DLD1 (cell line): ENCODE results near the gene RBFOX1.

Experiments used
- in situ Hi-C: cut with HindIII; loops from 2 replicates; pipeline ENCODE4 v1.10.0; 2017; ENCODE audit warnings: low sequenced_read_pairs

The RBFOX1 gene

GRCh38 chr16:7404217-7404616 lies 71.6 kb downstream of the RBFOX1 start:
- in situ Hi-C loops: no loop called here

DNA sequence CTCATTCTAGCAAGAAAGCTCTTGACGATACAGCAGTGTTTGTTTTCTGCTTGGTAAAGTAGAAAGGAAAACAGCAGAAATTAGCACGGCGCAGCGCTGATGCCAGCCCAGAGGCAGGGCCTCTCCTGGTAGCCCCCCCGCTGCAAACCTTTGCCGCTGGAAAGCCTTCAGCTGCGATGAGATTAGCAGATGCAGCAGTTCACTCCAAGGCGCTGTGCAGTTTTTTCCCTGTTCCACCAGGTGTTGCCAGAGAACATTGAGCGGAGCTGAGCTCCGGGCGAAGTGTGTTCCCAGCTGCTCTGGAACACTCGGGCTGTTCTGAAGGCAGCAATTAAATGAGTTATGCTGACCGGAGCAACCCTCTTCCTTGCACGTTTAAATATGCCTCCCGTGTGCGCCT lies 72.5 kb downstream of the RBFOX1 start:
- in situ Hi-C loops: no loop called here

DNA sequence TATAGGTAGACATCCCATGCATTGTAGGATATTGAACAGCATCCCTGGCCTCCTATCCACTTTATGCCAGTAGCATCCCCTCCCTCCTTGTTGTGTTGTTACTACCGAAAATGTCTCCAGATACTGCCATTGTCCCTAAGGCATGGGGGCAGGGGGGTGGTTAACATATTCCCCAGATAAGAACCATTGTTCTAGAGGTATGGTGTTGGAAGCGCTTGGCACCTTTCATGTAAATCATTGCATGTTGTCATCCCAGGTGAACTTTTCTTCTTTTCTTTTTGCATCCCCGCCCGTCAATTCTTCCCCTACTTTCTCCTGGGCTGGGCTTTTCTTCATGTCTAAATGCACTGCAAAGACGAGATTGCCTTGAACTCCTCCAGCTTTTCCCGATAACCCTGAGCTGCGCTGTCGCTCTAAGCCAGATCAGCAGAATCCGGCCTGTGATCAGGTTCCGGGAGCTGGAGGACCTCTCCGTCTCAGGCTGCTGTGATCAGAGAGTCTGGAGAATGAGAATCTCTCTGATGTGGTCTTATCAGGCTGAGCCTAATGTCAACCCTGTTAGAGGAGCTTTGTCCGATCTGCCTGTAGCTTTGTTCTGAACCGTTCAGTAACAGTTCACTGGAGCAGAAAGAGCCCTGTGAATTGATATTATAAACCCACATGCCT lies 76.2 kb downstream of the RBFOX1 start:
- in situ Hi-C loops: no loop called here

DNA sequence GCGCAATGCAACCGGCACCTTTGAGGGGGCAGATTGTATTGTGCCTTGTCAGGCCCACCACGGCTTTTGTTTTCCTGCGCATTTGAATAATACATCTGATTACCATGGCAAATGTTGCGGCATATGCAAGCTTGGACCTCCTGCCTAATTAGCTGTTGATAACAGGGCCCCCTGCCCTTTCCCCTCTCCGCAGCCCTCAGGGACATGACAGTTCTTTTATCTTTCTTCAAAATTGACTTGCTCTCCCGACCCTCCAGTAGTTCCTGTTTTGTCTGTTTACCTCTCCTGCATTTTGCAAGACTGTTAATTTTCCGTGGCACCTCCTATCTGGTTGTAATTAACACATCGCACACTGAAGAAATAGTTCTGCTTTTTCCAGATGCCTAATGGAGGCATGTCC lies 86.8 kb downstream of the RBFOX1 start:
- in situ Hi-C loops: no loop called here

DNA sequence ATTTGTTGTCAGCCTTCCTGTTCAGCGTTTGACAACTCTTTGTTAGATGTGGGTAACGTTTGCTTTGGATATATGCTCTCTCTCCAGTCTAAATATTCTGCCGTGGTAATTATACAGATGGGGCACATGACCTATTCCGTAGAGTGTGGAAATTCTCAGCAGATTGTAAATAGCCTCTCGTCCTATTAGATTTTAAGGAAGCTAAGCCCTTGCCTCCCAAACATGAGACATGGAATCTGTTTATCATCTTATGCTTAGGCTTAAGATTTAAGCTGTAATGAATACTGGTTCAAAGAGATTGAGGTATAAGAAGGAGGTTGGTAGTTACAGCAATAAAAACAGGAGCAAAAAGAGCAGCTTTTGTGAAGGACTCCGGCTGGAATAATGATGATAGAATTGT lies 87.4 kb downstream of the RBFOX1 start:
- in situ Hi-C loops: no loop called here

DNA sequence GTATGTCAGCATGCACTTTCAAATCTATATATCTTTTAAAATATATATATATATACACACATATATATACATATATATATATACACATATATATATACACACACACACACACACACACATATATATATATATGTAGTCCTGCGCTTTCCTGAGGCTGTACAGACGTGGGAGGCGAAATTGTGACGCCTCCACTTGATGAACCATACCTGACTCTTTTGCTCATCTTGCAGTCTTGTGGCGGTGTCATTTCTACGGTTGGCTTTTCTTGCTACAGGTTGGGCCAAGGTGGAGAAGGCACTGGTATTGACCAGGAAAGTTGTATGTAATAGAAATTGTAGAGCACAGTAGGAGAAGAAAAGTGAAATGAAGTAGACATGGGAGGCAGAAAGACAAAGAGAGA lies 88.2 kb downstream of the RBFOX1 start:
- in situ Hi-C loops: no loop called here

DNA sequence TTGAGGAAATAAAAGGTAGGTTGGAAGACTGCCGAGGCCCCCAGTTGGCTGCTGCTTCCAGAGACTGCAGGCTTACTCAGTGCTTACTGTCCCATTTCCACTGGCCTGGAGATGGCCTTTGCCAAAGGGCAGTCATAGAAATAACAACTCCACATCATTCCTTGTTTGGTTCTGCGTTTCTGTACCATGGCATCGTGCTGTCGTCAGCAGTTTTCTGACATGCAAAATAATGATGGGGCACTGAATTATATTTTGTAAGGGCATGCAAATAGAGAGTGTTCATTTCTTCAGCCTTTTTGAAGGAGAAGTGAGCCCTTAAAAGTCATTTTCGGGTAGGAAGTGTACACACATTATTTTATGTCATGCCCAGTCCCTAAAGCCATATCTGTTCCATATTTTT lies 88.9 kb downstream of the RBFOX1 start:
- in situ Hi-C loops: no loop called here

DNA sequence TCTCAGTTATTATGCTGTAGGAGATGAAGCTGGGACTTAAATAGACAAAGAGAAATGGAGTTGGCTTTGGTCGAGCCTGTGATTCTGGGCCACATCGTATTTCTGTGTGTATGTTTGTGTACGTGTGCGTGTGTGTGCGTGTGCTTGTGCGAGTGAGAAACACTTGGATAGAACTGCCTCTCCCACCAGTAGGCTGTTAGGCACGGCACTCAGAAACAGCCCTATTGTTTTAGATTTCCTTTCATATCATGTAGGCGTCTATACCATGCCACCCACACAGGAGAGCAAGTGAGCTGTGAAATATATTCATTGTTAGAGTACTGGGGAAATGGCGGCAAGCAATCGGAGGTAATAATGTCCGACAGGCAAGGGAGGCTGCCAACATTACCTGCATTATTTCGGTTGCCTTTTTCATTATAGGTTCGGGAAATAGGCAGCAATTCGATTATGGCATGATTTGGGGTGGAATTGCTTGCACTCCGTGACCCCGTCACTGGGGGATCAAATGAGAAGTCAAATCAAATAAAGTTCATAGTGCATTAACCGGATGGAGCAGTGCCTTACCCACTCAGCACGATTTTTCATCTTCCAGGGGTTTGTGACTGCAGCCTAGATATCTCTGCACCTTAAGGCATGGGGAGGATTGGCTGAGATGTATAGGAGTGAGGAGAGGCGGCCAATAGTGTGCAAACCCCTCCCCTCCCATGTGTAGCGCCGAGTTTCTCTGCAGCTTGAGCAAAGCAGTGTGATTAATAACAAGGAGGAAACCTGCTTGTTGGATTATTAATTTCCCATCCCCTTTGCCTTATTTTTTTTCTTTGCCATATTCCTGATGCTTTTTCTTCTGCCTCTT lies 89.6 kb downstream of the RBFOX1 start:
- in situ Hi-C loops: no loop called here

- in situ Hi-C loops: no loop called here
Observed at GRCh38 chr16:7423434-7424044, 90.9 kb downstream of the RBFOX1 start.

GRCh38 chr16:7426161-7426560 lies 93.5 kb downstream of the RBFOX1 start:
- in situ Hi-C loops: no loop called here

GRCh38 chr16:7431723-7432122 lies 99.1 kb downstream of the RBFOX1 start:
- in situ Hi-C loops: no loop called here

GRCh38 chr16:7436306-7436705 lies 103.7 kb downstream of the RBFOX1 start:
- in situ Hi-C loops: no loop called here

- in situ Hi-C loops: no loop called here
Observed at GRCh38 chr16:7437135-7437804, 104.6 kb downstream of the RBFOX1 start.

DNA sequence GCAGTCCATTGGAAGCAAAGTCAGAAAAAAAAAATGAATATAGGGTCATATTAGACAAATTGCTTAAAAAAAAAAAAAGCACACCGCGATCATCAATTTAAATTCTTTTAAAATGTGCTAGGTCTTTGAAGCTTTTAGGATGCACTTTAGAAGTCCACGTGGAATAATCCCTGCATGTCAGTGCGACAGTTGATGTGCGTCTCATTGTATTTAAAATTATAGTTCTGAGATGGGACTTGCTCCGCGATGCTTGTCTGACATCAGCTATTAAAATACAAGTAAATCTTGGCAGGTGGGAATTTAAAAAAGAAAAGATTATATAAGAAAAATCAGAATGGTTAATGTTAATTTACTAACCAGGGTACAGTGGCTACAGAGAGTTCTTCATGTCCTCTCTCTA lies 105.2 kb downstream of the RBFOX1 start:
- in situ Hi-C loops: no loop called here

DNA sequence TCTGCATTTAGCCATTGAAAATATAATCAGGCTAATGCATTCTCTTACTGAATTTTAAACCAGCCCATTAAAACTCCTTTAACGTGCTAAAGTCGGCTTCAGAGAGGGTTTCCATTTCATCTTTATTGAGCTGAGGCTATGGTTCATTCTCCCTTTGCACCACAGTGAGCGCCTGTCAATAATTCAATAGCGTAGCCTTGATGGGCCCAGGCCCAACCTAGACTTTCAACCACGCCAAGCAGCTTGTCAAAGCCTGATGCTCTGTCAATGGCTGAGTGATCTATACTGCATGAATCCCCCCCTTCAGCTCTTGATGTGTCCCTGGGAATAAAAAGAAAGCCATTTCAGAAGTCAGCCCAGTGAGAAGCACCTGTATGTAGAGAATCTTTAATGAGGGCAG lies 106.0 kb downstream of the RBFOX1 start:
- in situ Hi-C loops: no loop called here

- in situ Hi-C loops: no loop called here
Observed at GRCh38 chr16:7439518-7439917, 106.9 kb downstream of the RBFOX1 start.

DNA sequence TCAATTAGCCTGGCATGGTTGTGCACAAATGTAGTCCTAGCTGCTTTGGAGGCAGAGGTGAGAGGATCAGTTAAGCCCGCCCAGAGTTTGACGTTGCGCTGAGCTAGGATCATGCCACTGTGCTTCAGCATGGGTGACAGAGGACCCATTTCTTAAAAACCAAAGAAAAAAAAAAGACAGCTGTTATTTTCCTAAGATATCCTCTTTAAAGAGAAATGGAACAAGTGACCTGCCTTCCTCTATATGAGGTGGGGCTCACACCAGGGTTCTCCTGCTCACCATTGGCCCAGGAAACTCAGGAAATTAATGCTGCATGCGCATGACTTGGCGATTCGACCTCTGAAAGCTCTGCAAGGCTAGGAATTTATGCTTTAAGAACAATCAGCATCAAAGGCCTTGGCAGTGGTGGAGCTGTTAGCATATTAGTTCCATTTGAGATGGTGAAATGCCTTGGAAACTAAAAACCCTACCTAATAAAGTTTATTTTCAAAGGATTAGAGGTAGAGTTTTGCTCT lies 108.3 kb downstream of the RBFOX1 start:
- in situ Hi-C loops: no loop called here

DNA sequence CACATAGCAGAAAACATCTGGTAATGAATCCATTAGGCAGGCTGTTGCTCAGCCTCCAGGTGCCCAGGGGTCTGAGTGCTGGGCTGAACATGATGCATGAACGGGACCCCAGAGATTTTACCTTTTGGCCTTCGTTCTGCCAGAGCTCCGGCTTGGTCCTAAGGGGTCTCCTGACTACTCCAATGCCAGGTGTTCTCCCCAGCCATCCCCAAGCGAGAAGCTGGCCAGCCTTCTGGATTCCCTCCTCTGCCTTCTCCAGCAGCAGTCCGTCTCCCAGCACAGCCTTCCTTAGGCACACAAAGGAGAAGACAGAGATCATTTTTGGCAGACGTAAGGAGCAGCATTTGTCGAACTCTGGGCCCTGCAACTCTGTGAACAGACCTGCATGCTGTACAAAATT lies 109.4 kb downstream of the RBFOX1 start:
- in situ Hi-C loops: no loop called here

DNA sequence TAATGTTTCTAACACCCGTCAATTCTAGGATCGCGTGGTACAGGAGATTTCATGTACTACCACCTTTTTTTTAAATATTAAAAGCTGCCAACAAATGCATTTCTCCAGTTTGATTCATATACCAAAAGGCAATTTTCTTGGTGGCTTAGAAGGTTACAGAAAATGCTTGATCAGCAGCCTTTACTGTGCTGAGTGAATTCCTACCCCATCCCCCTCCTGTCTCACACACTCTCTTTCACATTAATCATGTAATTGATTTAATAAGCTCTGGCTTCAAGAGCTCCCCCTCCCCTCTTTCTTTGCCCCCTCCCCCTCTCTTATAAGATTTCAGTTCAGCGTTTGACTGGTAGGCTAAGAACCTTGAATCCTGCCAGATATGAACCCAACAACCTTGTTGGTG lies 110.5 kb downstream of the RBFOX1 start:
- in situ Hi-C loops: no loop called here

- in situ Hi-C loops: no loop called here
Observed at GRCh38 chr16:7443648-7444365, 111.2 kb downstream of the RBFOX1 start.

GRCh38 chr16:7449306-7449705 lies 116.7 kb downstream of the RBFOX1 start:
- in situ Hi-C loops: no loop called here
